ENCODE measurements around the gene TTC7B.

The TTC7B gene

DNA sequence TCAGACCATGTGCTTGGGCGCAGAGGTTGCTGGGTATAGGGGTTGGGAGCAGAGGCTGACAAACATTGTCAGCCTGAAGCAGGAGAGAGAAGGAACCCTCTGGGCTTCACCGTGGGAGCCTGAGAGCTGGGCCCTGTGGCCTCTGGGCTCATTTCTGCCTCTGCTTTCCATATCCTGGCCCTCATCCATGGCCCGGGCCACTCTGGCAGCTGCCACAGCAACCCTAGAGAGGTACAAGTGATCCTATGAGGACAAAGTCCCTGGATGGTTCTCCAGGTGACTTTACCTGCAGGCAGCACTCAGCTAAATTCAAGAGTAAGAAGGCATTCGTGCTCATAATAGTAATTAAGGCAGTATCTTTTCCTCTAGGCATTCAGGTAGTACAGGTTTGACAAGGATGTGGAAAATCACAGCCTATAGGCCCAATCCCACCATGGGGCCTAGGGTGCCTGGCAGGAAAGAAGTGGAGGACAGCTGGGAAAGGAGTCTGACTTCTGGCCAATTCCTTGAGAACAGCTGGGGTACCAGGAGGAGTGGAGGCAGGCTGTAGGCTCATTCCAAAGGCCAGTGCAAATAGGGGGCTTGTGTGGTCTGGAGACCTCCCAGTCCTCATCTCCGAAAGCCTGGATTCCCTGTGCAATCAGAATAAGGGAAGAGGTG is 3.6 kb upstream of the TTC7B start:
- H3K4me3 ChIP-seq (replicated peaks in 1 of 2; ENCODE audit: low read depth in 2 of 2, low read length in 2 of 2), result no peak overlapping the region
- TF ChIP-seq, protein P1, sequence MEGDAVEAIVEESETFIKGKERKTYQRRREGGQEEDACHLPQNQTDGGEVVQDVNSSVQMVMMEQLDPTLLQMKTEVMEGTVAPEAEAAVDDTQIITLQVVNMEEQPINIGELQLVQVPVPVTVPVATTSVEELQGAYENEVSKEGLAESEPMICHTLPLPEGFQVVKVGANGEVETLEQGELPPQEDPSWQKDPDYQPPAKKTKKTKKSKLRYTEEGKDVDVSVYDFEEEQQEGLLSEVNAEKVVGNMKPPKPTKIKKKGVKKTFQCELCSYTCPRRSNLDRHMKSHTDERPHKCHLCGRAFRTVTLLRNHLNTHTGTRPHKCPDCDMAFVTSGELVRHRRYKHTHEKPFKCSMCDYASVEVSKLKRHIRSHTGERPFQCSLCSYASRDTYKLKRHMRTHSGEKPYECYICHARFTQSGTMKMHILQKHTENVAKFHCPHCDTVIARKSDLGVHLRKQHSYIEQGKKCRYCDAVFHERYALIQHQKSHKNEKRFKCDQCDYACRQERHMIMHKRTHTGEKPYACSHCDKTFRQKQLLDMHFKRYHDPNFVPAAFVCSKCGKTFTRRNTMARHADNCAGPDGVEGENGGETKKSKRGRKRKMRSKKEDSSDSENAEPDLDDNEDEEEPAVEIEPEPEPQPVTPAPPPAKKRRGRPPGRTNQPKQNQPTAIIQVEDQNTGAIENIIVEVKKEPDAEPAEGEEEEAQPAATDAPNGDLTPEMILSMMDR (IDR thresholded peaks at IDR 0.05; ENCODE audit: low read depth, low read length), result no peak
- DNase-seq (ENCODE audit: low read depth in 2 of 2), result no peak

DNA sequence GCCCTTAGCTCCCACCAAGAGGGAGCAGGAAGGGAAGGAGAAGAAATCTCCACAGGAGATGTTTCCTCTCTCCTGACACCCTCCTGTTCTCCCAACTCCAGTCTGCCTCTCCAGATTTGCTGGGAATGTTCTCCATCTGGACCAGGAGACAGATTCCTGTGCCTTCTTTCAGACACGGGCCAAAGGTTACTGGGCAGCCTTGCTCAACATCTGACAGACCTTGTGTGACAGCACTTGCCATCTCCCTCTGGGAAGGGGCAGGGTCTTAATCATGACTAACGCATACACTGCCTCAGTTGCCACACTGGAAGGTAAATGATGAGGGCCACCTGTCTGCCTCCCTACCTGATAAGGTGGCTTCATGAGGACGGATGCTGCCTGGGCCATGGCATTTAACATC is 2.5 kb upstream of the TTC7B start:
- TF ChIP-seq, protein P1 (IDR thresholded peaks at IDR 0.05; ENCODE audit: low read depth, low read length), result no peak
- DNase-seq (ENCODE audit: low read depth in 2 of 2), result no peak
- no peak overlapping the region for H3K4me3 ChIP-seq (replicated peaks in 1 of 2; ENCODE audit: low read depth in 2 of 2, low read length in 2 of 2)

DNA sequence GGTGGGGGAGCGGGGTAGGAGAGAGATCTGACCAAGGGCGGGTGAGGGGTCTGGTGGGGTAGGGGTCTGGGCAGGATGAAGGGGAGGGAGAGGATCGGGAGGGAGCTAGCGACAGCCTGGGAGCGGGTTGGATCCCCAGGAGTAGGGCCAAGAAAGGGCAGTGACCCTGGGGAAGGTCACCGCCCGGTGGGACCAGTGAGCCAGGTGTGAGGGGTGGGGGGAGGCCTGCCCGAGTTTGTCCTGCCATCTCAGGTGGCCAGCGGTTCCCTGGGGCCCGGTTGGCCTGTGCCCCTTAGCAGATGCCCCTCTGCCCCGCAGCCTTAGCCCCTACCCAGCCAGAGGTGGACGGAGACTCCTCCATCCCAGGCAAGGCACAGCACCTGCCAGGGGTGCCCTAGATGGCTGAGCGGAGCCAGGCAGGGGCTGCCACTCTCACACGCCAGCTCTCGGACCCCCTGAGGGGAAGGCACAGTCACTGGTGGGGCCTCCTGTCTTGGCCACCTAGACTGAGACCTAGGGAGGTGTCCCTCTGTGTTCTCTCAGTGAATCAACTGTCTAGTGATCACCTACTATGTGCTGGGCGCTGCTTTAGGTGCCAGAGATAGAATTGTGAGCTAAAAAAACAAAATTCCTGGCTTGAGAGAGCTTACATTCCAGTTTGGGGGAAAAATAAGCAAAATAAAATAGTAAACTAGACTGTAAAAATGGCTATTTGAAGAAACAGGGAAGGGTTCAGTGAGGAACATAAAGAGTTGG is 629 bp upstream of the TTC7B start:
- DNase-seq (ENCODE audit: low read depth in 2 of 2), result no peak
- H3K4me3 ChIP-seq (replicated peaks in 1 of 2; ENCODE audit: low read depth in 2 of 2, low read length in 2 of 2), result peak overlapping the region; percentile 8 to 28
- TF ChIP-seq, protein P1 (IDR thresholded peaks at IDR 0.05; ENCODE audit: low read depth, low read length), result no peak

DNA sequence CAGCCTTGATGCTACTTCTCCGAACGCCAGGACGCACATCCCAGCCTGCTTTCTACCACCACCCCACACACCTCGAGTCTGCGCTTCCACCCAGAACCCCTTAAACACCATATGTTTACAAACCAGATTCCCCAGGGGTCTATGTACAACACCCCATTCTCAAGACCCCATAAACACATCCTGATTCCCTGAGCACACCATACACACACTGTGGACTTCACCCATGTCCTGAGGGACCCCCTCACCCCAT is 733 bp downstream of the TTC7B start:
- TF ChIP-seq, protein P1 (IDR thresholded peaks at IDR 0.05; ENCODE audit: low read depth, low read length), result no peak
- peak overlapping the region; percentile 59 to 76 for H3K4me3 ChIP-seq (replicated peaks in 1 of 2; ENCODE audit: low read depth in 2 of 2, low read length in 2 of 2)
- DNase-seq (ENCODE audit: low read depth in 2 of 2), result no peak

DNA sequence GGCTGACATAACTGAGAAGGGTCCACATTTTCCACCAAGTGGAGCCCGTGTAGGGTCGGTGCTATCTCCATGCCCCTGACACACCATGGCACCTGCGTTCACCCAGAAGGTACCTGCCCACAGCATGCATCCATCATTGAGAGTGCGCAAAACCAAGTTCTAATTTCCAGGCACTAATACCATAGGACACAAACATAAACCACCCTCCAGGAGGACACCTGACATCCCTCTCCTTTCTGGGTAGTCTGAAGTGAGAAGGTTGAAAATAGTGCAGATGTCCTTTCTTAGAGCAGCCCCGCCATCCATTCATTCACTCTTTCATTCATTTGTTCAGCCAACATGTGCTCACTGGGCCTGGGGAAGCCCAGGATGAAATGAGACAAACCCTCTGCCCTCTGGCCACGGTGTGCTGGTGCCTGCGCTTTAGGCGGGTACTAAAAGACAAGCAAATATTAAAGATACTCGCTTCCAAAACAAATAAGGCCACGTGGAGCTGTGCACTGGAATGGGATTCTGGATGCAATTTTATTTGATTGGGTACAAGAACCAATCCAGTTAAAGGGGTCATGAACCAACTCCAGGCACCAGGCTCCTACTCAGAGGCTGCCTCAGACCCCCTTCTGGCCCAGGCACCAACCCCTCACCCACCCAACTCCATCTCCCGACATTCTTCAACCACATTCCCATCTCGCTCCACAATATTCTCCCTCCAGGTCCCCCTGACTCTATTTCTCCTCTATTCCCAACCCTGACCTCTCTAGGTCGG is 1.2 kb downstream of the TTC7B start:
- DNase-seq (ENCODE audit: low read depth in 2 of 2), result no peak
- H3K4me3 ChIP-seq (replicated peaks in 1 of 2; ENCODE audit: low read depth in 2 of 2, low read length in 2 of 2), result peak overlapping the region; percentile 59 to 76
- TF ChIP-seq, protein P1 (IDR thresholded peaks at IDR 0.05; ENCODE audit: low read depth, low read length), result no peak

DNA sequence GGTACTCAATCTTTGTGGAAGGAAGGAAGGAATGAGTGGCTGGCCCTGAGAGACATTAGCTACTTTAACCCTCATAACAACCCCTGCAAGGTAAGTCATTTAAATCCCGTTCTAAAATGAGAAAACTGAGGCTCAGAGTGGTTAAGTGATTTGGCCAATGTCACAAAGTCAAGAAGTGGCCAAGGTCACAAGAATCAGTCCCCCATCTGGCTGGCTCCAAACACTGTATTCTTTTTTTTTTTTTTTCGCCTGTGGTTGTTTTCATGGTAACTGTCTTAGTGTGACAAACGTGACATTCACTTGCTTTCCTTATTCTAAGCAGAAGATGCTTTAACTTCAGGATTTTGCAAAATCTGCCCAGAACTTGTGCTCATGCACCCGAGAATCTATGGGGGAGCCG is 2.8 kb downstream of the TTC7B start:
- TF ChIP-seq, protein P1 (IDR thresholded peaks at IDR 0.05; ENCODE audit: low read depth, low read length), result no peak
- H3K4me3 ChIP-seq (replicated peaks in 1 of 2; ENCODE audit: low read depth in 2 of 2, low read length in 2 of 2), result no peak overlapping the region
- DNase-seq (ENCODE audit: low read depth in 2 of 2), result no peak
